GOT3 (cell line): ENCODE data around the gene SEC61A2.
"Not testable (repeated sequence)": the region's sequence is repeated elsewhere in the genome, so short reads cannot be mapped to it uniquely, and the experiment has no call there.

Source experiments
- DNase-seq: peaks from one replicate; lab custom pipeline; 2025; ENCODE audit warnings: mixed read lengths; lab: John Stamatoyannopoulos, UW

The SEC61A2 gene

GRCh38 chr10:12160664-12161063 lies 31.2 kb downstream of the SEC61A2 start:
- no peak for DNase-seq

- DNase-seq, result no peak
Measured at GRCh38 chr10:12162927-12163326, 33.5 kb downstream of the SEC61A2 start.

GRCh38 chr10:12164085-12164484 lies 34.6 kb downstream of the SEC61A2 start:
- DNase-seq, result no peak

- DNase-seq, result no peak
Measured at GRCh38 chr10:12165036-12165435, 35.6 kb downstream of the SEC61A2 start.

GRCh38 chr10:12165999-12166775 lies 36.7 kb downstream of the SEC61A2 start:
- no peak for DNase-seq

DNA sequence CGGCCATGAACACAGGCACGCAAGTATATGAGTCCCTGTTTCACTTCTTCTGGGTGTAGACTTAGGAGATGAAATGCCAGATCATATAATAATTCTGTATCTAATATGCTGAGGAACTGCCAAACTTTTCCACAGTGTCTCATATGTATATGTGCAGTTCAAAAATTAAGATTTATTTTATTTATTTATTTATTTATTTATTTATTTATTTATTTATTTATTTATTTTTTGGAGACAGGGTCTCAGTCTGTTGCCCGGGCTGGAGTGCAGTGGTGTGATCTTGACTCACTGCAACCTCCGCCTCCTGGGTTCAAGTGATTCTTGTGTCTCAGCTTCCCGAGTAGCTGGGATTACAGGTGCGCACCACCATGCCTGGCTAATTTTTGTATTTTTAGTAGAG lies 42.0 kb downstream of the SEC61A2 start:
- not testable (repeated sequence) for DNase-seq

DNA sequence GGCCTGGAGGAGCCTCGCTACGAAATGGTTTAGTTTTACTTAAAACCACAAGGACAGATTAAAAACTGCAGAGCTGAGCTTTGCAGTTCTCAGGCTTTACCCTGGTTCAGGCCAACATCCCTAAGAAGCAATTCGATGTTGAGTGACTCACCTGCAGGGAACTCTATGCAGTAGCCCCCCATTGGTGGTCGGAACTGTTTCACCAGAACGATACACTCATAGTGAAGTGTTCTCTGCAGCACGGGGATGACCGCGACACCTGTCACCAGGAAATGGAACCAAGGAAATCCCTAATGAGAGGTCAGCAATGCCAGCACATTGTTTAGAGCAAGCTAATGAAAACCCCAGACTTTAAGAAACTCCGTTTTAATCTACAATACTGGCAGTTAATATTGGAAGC lies 48.2 kb downstream of the SEC61A2 start:
- no peak for DNase-seq

DNA sequence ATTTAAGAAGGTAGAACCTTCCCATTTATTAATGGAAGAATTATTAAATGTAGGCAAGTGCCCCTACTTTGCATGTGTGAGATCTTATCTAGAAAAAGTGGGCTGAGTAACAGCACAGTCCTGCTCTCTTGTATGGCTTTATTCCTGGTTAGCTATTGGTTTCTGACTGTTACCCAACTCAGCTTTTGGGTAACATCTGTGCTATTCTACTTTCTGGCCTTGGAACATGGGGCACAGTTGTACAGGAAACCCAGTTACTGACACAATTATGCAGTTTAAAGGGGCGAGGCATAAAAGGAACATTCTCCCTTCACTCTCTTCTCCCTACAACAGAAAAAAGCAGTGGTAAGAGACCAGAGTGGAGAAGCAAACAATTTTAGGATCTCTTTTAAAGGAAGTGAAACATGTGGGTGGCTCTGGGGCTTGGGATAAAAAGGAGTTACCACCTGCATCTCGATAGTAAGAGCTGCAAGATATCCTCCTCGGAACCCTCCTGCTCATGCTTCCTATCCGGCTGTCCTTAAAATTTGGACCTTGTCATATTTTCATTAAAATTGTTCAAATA lies 50.2 kb downstream of the SEC61A2 start:
- no peak for DNase-seq

GRCh38 chr10:12180221-12180974 lies 50.9 kb downstream of the SEC61A2 start:
- DNase-seq, result no peak

DNA sequence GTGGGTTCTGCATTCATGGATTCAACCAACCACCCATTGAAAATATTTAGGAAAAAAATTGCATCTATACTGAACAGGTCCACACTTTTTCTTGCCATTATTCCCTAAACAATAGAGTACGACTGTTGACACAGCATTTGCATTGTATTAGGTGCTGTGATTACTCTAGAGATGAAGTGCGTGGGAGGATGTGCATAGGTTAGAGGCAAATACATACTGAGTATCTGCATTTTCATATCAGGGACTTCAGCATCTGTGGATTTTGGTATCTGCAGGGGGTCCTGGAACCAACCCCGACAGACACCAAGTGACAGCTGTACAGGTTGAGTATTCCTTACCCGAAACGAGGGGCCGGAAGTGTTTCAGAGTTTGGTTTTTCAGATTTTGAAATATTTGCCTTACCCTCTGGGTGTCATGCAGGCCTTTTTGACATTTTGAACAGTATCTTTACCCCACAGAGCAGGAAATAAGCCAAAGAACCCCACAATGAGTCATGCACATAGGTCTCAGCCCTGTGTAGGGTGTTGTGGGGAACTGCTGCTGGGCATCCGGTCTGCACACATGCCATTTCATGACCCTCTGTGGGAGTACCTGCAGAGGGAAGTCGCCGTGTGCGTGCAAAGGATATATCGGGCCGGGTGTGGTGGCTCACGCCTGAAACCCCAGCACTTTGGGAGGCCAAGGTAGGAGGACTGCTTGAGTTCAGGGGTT lies 51.7 kb downstream of the SEC61A2 start:
- DNase-seq, result no peak

DNA sequence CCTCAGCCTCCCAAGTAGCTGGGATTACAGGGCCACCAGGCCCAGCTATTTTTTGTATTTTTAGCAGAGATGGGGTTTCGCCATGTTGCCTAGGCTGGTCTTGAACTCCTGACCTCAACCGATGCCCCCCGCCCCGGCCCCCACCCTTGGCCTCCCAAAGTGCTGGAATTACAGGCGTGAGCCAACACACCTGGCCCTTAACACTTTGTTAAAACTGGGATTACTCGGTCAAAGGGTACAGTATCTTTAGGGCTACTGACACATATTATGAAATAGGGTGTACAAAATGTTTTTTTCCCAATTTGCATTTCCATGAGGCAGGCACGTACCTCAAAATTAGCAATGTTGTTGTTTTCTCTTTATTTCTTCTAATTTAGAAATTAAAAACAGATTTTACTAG lies 54.7 kb downstream of the SEC61A2 start:
- DNase-seq, result no peak

GRCh38 chr10:12186323-12186722 lies 56.8 kb downstream of the SEC61A2 start:
- no peak for DNase-seq

GRCh38 chr10:12187321-12187905 lies 57.9 kb downstream of the SEC61A2 start:
- DNase-seq, result no peak

DNA sequence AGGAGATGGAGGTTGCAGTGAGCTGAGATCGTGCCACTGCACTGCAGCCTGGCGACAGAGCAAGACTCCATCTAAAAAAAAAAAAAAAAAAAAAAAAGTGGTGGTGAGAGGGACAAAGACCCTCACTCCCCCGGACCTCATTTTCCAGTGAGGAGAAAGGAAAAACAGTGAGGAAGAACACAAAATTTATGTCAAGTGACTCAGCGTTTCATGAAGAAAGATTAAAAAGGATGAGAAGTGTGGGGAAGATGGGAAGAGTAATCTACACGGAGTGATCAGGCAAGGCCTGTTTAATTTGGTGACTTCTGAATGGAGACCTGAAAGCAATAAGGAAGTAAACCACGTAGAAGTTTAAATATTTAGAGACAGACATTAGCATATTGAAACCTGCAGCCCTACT lies 59.2 kb downstream of the SEC61A2 start:
- no peak for DNase-seq

GRCh38 chr10:12189426-12189825 lies 59.9 kb downstream of the SEC61A2 start:
- no peak for DNase-seq

DNA sequence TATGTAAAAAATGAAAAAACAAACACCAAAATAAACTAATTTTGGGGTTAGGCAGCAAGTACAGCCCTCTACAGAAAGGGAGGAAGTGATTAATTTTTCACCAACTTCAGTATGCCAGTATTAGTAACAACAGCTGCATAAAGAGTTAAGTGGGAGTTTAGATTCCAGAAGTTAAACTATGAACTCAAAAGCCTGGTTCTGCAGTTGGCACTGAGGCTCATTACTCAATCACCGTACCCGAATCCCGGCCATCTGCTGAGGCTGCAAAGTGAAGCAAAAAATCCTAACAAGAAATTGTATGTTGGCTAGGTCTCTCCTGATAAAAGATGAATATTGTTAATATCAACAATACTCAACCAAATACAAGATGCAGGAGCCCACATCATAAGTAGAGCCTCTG lies 62.2 kb downstream of the SEC61A2 start:
- DNase-seq, result no peak

- DNase-seq, result no peak
Measured at GRCh38 chr10:12193193-12193592, 63.7 kb downstream of the SEC61A2 start.

GRCh38 chr10:12194752-12195271 lies 65.3 kb downstream of the SEC61A2 start:
- DNase-seq, result no peak

GRCh38 chr10:12195281-12195602 lies 65.8 kb downstream of the SEC61A2 start:
- DNase-seq, result no peak

GRCh38 chr10:12195603-12196506 lies 66.4 kb downstream of the SEC61A2 start, which contains the start of the genes CDC123 and NUDT5:
TSS of gene CDC123 (plus strand) at chr10:12196188. CDS start at chr10:12196246, 58 bp downstream.
TSS of gene NUDT5 (minus strand) at chr10:12195891. CDS start at chr10:12186291, 9,600 bp downstream.
- DNase-seq, result peak; percentile 60
